ENCODE measurements around the gene SH3D21. TPM values are rescaled to one million over a fixed set of nuclear protein-coding genes. Genes with fewer than 3 reads are reported as not detected.

Gene SH3D21
- polyA plus RNA-seq, 3 donors: 0.56 TPM; not detected in 2

DNA sequence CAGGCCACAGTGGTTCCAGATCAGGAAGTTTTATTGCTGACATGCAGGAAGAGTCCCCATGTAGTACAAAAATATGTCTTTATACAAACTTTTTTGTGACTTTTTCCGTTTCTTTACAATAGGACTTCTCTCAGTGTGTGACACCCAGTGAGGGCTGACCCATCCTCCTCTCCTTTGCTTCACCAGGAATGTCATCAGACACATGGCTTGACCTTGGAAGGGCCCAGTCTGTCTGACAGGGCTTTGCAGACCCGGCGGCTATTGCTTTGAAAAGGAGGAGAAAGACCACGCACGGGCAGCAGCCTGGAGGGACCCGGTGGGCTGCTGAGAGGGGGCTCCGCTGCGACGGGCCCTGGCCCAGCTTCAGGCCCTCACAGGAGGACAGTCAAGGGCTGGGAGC is 33.4 kb downstream of the SH3D21 start:
- Histone ChIP-seq H3K9ac (ENCODE audit: insufficient read depth, low read length, poor library complexity, severe bottlenecking) (no peak overlapping the region), H3K4me2 (replicated peaks; ENCODE audit: extremely low read depth, low read length, poor library complexity, severe bottlenecking) (no peak overlapping the region), H3K27me3 (ENCODE audit: control insufficient read depth in 2 of 2, insufficient read depth in 2 of 2, low read length in 2 of 2) (no peaks in the 10 kb centered on the region), H3K4me3 (replicated peaks in 1 of 3; ENCODE audit: low read depth in 2 of 3, low read length in 3 of 3) (no peak overlapping the region), H3K9me3 (replicated peaks in 1 of 2; ENCODE audit: control insufficient read depth in 1 of 2, insufficient read depth in 1 of 2, low read length in 2 of 2) (no peaks in the 10 kb centered on the region), H3K4me1 (ENCODE audit: control insufficient read depth in 1 of 2, insufficient read depth in 2 of 2, low read length in 2 of 2) (peaks cover 13 to 16% of the 10 kb centered on the region in 2 donors), H2AFZ (ENCODE audit: insufficient read depth, low read depth, low read length, poor library complexity, severe bottlenecking) (no peak overlapping the region), H3K36me3 (replicated peaks in 1 of 2; ENCODE audit: control insufficient read depth in 1 of 2, insufficient read depth in 2 of 2, low read length in 2 of 2) (peaks cover 40 to 51% of the 10 kb centered on the region in 2 donors), H3K79me2 (ENCODE audit: insufficient read depth, low read length) (no peaks in the 10 kb centered on the region), H4K20me1 (ENCODE audit: insufficient read depth, low read length) (peaks cover 58% of the 10 kb centered on the region), H3K27ac (ENCODE audit: low read depth in 1 of 2, low read length in 2 of 2) (no peak overlapping the region)
- Mint-ChIP-seq H3K9me3 (peaks cover 0 to 2% (median 0%) of the 10 kb centered on the region in 7 donors), H3K4me3 (no peak overlapping the region), H3K36me3 (peaks cover 38 to 49% of the 10 kb centered on the region in 2 donors), H3K4me1 (peaks cover 20% of the 10 kb centered on the region), H3K27me3 (ENCODE audit: low read depth in 3 of 3) (peaks cover 0 to 1% (median 0%) of the 10 kb centered on the region in 3 donors), H3K27ac (peak overlapping the region in 1 of 7 donors; percentile 30)
- 98% methylated on average over 6 of the region's 9 CpGs for WGBS (ENCODE audit: insufficient coverage)
- no peak for TF ChIP-seq CTCF (IDR thresholded peaks at IDR 0.05)
- intact Hi-C loops (cut with micrococcal nuclease): no loop called here
- DNase-seq: no peak

DNA sequence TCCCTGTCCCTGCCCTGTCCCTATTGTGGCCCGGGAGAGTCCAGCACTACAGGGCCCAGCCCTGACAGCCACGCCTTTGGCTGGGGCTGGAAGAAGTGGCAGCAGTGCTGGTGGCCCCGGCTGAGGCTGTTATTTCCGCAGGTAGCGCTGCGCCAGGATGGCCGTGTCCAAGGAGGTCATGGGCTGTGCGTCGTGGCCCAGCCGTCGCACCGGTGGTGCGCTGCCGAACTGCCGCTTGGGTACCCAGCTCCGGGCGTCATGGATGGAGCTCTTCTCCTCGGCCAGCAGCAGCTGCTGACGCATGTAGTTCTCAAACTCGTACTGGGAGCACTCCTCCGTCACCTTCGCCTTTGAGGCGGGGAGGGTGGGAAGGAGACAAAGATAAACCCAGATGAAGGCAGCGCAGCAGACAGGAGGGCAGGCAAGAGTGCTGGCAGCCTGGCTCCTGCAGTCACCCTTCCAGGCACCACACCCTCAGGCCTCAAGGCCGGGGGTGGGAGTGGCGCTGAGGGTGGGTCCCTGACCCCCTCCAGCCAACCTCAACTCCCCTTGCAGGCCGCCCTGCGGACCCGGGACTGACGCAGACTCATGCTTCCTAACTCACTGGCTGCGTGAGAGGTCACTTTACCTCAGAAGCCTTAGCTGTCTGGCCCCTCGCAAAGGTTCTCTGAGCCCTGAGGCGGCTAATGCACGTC is 35.6 kb downstream of the SH3D21 start:
- peaks cover 0 to 2% (median 0%) of the 10 kb centered on the region in 7 donors for H3K9me3 Mint-ChIP-seq
- no peak overlapping the region for H3K4me3 Mint-ChIP-seq
- H3K4me2 ChIP-seq (replicated peaks; ENCODE audit: extremely low read depth, low read length, poor library complexity, severe bottlenecking): no peak overlapping the region
- intact Hi-C loops (cut with micrococcal nuclease): loop anchor here (2.0 kb wide), 2 partner anchors 77 to 79 kb away; no protein-coding TSS in a partner anchor
- WGBS (ENCODE audit: insufficient coverage): 96% methylated on average over 27 of the region's 34 CpGs
- peaks cover 0 to 1% (median 0%) of the 10 kb centered on the region in 3 donors for H3K27me3 Mint-ChIP-seq (ENCODE audit: low read depth in 3 of 3)
- H3K36me3 ChIP-seq (replicated peaks in 1 of 2; ENCODE audit: control insufficient read depth in 1 of 2, insufficient read depth in 2 of 2, low read length in 2 of 2): peaks cover 59 to 71% of the 10 kb centered on the region in 2 donors
- peaks cover 55 to 69% of the 10 kb centered on the region in 2 donors for H3K36me3 Mint-ChIP-seq
- H4K20me1 ChIP-seq (ENCODE audit: insufficient read depth, low read length): peaks cover 67% of the 10 kb centered on the region
- H2AFZ ChIP-seq (ENCODE audit: insufficient read depth, low read depth, low read length, poor library complexity, severe bottlenecking): no peak overlapping the region
- H3K9ac ChIP-seq (ENCODE audit: insufficient read depth, low read length, poor library complexity, severe bottlenecking): no peak overlapping the region
- H3K4me1 ChIP-seq (ENCODE audit: control insufficient read depth in 1 of 2, insufficient read depth in 2 of 2, low read length in 2 of 2): peaks cover 13 to 16% of the 10 kb centered on the region in 2 donors
- no peak for TF ChIP-seq CTCF (IDR thresholded peaks at IDR 0.05)
- H3K27ac ChIP-seq (ENCODE audit: low read depth in 1 of 2, low read length in 2 of 2): no peak overlapping the region
- no peaks in the 10 kb centered on the region for H3K79me2 ChIP-seq (ENCODE audit: insufficient read depth, low read length)
- H3K27me3 ChIP-seq (ENCODE audit: control insufficient read depth in 2 of 2, insufficient read depth in 2 of 2, low read length in 2 of 2): no peaks in the 10 kb centered on the region
- DNase-seq: no peak
- no peak overlapping the region for H3K4me3 ChIP-seq (replicated peaks in 1 of 3; ENCODE audit: low read depth in 2 of 3, low read length in 3 of 3)
- H3K4me1 Mint-ChIP-seq: peaks cover 20% of the 10 kb centered on the region
- no peaks in the 10 kb centered on the region for H3K9me3 ChIP-seq (replicated peaks in 1 of 2; ENCODE audit: control insufficient read depth in 1 of 2, insufficient read depth in 1 of 2, low read length in 2 of 2)
- peak overlapping the region in 1 of 7 donors; percentile 46 for H3K27ac Mint-ChIP-seq

Data from CD14-positive monocyte (primary cell).